Esophagus muscularis mucosa (tissue), 3 donors: ENCODE results near the gene LMNA.

Experiments used
- CTCF ChIP-seq, 3 experiments: fragments of 200-600 bp in 2 of 3; fragments of 450-650 bp in 1 of 3; sonication (generic) in 2 of 3; IDR thresholded peaks; one replicate each; pipeline ENCODE4 v1.5.1; 2017 to 2019; ENCODE audit warnings: antibody characterized with exemption in 3 of 3, mild to moderate bottlenecking in 2 of 3, moderate library complexity in 1 of 3
- POLR2AphosphoS5 ChIP-seq, 2 donors: sonication (generic); formaldehyde crosslinking; IDR thresholded peaks; one replicate each; pipeline ENCODE4 v1.6.1; 2017; ENCODE audit warnings: antibody characterized with exemption in 2 of 2

- no peak for TF ChIP-seq CTCF (IDR thresholded peaks at IDR 0.05)
- no peak for TF ChIP-seq POLR2AphosphoS5 (IDR thresholded peaks at IDR 0.05)
Measured at GRCh38 chr1:156095906-156096508, 18.5 kb upstream of the LMNA start.
